HPDE6-E6E7 (cell line): Measurements from ENCODE around the gene KIRREL3.
"Not testable (repeated sequence)": the region's sequence is repeated elsewhere in the genome, so short reads cannot be mapped to it uniquely, and the experiment has no call there.

Experiments
- DNase-seq: peaks from one replicate; pipeline ENCODE4 v3.0.0; 2011; ENCODE audit warnings: missing footprints; ENCODE audit errors: extremely low spot score

Gene KIRREL3

DNA sequence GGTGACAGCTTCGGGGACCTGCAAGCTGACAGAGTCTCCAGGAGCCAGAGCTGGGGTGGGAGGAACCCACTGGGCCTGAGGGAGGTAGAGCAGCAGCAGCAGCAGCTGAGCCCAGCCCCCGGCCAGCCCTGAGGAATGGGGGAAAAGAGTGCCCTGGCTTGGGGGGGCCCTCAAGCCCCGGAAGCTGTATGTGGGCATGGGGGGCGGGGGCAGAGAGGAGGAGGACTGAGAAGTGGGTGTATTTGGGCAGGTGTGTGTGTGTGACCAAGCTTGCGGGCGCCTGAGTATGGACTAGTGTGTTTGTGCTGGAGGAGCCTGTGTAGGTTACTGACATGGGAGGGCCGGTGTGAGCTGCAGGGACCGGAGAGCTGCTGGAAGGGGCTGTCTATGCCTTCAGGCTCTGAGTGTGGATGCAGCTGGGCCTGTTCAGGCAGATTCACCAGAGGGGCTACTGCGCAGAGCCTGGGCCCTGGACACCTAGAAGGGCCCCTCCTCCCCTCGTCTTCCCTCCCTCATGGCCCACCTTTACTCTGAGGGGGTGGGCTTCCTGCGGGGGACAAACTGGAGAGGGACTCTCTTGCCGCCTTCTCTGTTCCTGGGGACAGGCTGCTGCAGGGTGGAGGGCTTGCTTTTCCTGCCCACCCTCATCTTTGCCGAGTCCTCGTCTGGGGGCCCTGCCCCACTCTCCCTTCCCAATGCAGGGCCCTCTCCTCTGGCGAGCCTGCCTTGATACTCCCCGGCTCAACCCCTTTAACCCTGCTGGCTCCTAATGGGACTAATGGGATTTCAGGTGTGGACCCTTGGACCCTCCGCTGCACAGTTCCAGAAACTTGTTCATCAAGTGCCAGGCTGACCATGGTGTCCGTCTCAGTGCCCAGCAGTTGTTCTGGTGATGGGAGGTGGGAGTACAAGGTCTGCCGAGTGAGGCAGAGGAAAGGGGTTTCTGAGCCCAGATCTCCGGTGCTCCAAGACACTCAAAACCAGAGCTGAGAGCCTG, 616.9 kb downstream of the KIRREL3 start:
- DNase-seq: no peak

DNA sequence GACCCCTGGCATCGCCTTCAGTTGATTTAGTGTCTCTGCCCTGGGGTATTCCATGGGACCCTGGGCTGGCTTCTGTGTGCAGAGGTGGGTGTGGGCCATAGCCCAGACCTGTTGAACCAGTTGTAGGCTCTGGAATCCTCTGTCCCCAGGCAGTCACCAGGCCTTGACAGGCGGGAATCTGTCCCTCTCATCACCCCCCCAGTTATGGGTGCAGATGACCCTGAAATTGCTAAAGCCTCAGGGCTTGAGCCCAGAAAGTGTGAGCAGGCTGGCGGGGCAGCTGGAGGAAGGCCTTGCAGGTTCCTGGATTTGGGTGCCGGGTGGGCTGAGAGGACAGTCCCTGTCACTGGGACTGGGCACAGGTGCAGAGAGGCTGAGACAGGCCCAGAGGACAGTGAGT, 617.9 kb downstream of the KIRREL3 start:
- DNase-seq: not testable (repeated sequence)

DNA sequence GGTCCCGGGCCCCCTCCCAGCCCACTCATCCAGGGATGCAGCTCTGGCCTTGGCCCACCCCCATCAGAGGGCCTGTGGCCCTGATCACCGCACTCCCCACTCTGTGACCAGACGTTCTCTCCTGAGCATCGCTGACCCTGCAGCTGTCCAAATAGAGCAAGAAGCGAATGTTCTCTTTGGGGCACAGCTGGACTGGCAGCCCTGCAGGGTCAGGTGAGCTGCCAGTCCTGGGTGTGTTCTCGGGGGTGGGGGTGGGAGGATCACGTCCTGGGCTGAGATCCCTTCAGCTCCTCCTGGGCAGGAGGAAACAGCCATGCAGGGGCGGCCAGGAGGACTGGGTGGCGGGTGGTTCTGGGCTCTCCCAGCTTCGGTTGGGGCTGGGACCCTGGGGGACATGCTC, 618.6 kb downstream of the KIRREL3 start:
- not testable (repeated sequence) for DNase-seq

DNA sequence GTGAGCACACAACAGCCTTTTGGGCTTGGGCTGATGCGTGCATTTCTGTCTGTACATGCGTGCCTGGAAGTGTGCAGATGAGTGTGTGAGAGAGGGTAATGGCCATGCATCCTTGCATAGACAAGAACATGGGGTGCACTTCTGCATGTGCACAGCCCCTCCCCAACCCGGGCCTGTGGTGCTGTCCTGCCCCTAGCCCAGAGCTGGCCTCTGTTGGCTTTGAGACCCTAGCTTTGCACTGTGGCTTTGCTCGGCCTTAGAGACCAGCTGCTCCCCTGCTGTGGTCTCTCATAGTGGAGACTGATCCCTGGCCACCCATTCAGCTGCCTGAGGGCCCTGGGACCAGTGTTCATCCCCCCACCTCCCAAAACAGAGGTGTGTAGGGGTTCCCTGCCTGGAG, 619.7 kb downstream of the KIRREL3 start:
- DNase-seq: no peak

GRCh38 chr11:126378763-126379162, 621.8 kb downstream of the KIRREL3 start:
- DNase-seq: no peak

DNA sequence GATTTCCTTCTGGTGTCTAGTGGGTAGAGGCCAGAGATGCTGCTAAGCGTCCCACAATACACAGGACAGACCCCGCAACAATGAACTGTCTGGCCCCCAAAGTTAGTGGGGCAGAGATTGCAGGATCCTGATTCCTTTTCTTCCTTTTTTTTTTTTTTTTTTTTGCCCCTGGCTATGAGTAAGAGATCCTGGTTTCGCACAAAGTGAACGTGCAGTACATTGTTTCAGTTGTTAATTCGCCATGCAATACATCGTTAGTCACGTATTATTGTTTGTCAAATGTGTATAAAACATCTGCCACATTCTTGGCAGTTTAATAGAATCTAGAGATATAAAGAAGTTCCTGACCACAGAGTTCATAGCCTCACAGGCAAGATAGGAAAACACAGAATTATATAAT, 624.8 kb downstream of the KIRREL3 start:
- no peak for DNase-seq

GRCh38 chr11:126374562-126375300, 625.8 kb downstream of the KIRREL3 start:
- DNase-seq: not testable (repeated sequence)

DNA sequence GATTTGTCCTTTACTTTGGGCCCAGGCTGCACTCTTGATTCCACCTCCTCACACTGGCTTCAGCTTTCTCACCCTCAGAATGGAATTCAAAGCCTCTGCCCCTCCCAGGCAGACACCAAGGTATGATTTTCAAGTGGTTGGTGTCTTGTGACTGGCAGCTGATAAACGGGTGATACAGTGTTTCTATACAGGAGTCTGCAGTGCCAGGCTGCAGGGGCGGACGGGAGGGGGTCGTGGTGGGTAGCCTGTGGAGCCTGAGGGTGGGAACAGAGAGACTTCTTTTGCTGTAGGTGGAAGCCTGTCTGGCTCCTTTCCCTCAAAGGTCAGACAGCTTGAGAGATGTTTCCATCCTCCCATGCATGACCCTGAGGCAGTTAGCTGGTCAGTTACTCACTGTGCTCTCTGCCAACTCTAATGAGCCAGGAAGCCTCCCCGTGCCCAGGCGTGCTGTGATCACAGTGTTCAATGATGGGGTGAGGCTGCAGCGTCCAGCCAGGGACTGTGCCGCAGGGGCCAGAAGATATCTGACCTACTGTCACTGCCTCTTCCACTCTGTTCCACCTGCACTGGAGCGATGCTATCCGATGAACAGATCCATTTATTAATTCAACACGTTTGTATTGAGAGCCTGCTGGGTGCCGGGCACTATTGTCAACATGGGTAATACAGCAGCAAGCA, 627.0 kb downstream of the KIRREL3 start:
- not testable (repeated sequence) for DNase-seq
